ENCODE data around the gene LINGO3.

DNA sequence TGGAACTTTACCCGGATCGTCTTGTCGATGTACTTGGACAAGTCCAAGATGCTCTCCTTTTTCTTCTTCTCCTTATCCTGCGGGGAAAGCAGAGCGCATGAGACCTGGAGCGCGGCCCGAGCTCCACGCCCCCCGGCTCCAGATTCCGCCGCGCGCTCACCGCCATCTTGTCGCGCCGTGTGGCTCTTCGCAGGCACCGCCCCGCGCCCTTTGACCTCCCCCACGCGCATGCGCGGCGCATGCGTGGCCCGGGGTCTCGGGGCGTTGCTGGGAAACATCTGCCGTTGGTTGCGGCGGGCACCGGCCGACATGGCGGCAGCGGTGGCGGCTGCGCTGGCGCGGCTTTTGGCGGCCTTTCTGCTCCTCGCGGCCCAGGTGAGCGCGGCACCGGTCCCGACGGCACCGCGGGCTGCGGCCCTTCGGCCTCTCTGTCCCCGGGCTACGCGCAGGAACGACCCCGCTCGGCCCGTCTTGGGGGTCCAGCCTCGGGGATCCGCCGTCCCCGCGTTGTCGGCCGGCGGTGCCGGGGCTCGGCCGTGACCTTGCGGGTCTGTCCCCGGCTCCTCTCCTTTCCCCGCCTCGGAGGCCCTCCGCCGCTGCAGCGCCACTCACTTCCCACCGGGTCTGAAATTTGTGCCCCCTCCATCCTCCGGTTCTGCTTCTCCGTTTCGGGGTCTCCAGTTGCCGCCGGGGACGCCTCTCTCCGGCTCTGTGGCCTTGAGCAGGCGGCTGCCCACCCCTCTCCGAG is 20.6 kb upstream of the LINGO3 start, which contains the start of the genes LSM7 and SPPL2B:
- TF ChIP-seq, protein P1, sequence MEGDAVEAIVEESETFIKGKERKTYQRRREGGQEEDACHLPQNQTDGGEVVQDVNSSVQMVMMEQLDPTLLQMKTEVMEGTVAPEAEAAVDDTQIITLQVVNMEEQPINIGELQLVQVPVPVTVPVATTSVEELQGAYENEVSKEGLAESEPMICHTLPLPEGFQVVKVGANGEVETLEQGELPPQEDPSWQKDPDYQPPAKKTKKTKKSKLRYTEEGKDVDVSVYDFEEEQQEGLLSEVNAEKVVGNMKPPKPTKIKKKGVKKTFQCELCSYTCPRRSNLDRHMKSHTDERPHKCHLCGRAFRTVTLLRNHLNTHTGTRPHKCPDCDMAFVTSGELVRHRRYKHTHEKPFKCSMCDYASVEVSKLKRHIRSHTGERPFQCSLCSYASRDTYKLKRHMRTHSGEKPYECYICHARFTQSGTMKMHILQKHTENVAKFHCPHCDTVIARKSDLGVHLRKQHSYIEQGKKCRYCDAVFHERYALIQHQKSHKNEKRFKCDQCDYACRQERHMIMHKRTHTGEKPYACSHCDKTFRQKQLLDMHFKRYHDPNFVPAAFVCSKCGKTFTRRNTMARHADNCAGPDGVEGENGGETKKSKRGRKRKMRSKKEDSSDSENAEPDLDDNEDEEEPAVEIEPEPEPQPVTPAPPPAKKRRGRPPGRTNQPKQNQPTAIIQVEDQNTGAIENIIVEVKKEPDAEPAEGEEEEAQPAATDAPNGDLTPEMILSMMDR (IDR thresholded peaks at IDR 0.05) = no peak
- TF ChIP-seq, protein P2, sequence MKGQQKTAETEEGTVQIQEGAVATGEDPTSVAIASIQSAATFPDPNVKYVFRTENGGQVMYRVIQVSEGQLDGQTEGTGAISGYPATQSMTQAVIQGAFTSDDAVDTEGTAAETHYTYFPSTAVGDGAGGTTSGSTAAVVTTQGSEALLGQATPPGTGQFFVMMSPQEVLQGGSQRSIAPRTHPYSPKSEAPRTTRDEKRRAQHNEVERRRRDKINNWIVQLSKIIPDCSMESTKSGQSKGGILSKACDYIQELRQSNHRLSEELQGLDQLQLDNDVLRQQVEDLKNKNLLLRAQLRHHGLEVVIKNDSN (CRISPR knock-in tag; IDR thresholded peaks at IDR 0.05) = 0 out of 2 replicates have a peak, but pooled peaks have one; percentile 20
- TF ChIP-seq ESRRA (CRISPR knock-in tag; IDR thresholded peaks at IDR 0.05; ENCODE audit: borderline replicate concordance) = 0 out of 2 replicates have a peak, but pooled peaks have one; percentile 33
- no peak for TF ChIP-seq PRRX2 (CRISPR knock-in tag; IDR thresholded peaks at IDR 0.05)
- TF ChIP-seq SOX15 (CRISPR knock-in tag; IDR thresholded peaks at IDR 0.05) = no peak
- TF ChIP-seq SMAD4 (CRISPR knock-in tag; IDR thresholded peaks at IDR 0.05) = no peak
